Measurements from ENCODE around the gene ACADSB. TPM values are rescaled to one million over a fixed set of nuclear protein-coding genes. Genes with fewer than 3 reads are reported as not detected.

Gene ACADSB
- 3.2 and 3.9 TPM in 2 replicates for total RNA-seq

GRCh38 chr10:123008355-123009104 lies at the start of gene ACADSB, which contains the start of gene IKZF5:
Gene ACADSB, plus strand, starts transcription at chr10:123009006. Its CDS starts 24 bp downstream, at chr10:123009030.
Gene IKZF5, minus strand, starts transcription at chr10:123008795. Its CDS starts 10,170 bp downstream, at chr10:122998625.

GRCh38 chr10:122980209-122981065 lies 28.4 kb upstream of the ACADSB start, which contains the start of gene PSTK:
Gene PSTK, plus strand, starts transcription at chr10:122980401. Its CDS starts 79 bp downstream, at chr10:122980480.

Other genes with a start within 250 kb of the ACADSB start
- 0.54 and 1.0 TPM in 2 replicates for gene CUZD1, start 163.1 kb upstream of the ACADSB start, total RNA-seq
- 6.6 and 9.7 TPM in 2 replicates for gene FAM24B, start 129.4 kb upstream of the ACADSB start, total RNA-seq
- not detected in 2 replicates for gene FAM24A, start 98.4 kb upstream of the ACADSB start, total RNA-seq
- 13.3 and 15.5 TPM in 2 replicates for gene C10orf88, start 54.8 kb upstream of the ACADSB start, total RNA-seq
- 4.0 and 5.8 TPM in 2 replicates for gene PSTK, start 28.6 kb upstream of the ACADSB start, total RNA-seq
- gene IKZF5, start 211 bp upstream of the ACADSB start, total RNA-seq = 2.5 and 4.0 TPM in 2 replicates
- gene HMX3, start 127.0 kb downstream of the ACADSB start, total RNA-seq = not detected in 2 replicates
- gene HMX2, start 139.1 kb downstream of the ACADSB start, total RNA-seq = not detected in 2 replicates
- gene BUB3, start 145.4 kb downstream of the ACADSB start, total RNA-seq = 259 and 267 TPM in 2 replicates